Spleen (tissue), 7 donors: ENCODE data around the gene CDX2.

Experiments used
- POLR2A ChIP-seq, 3 donors: fragments of 450-650 bp; IDR thresholded peaks; one replicate each; pipeline ENCODE4 v1.5.1; 2017; ENCODE audit warnings: antibody characterized with exemption in 3 of 3, mild to moderate bottlenecking in 1 of 3
- POLR2AphosphoS5 ChIP-seq, 3 donors: sonication (generic); formaldehyde crosslinking; IDR thresholded peaks; one replicate each; pipeline ENCODE4 v1.5.1; 2017; ENCODE audit warnings: antibody characterized with exemption in 3 of 3
- TF ChIP-seq, protein P1 (sequence below), 11 experiments: fragments of 200-600 bp in 7 of 11; fragments of 450-650 bp in 4 of 11; sonication (generic) in 4 of 11; IDR thresholded peaks in 8 of 11; conservative IDR thresholded peaks in 3 of 11; 1 replicate in 7 of 11; 2 replicates in 4 of 11; pipeline versions ENCODE4 v1.4.0 to v1.8.0; 2016 to 2021; ENCODE audit warnings: antibody characterized with exemption in 11 of 11, inconsistent platforms in 4 of 11, mild to moderate bottlenecking in 1 of 11
- donor health status: DM: no; HTN: no; CAD: no; lungs with moderate emphysema.
- donor health status: DM: no; HTN: no; CAD: no.
- donor health status: DM: no; HTN: no; CAD: no.

DNA sequence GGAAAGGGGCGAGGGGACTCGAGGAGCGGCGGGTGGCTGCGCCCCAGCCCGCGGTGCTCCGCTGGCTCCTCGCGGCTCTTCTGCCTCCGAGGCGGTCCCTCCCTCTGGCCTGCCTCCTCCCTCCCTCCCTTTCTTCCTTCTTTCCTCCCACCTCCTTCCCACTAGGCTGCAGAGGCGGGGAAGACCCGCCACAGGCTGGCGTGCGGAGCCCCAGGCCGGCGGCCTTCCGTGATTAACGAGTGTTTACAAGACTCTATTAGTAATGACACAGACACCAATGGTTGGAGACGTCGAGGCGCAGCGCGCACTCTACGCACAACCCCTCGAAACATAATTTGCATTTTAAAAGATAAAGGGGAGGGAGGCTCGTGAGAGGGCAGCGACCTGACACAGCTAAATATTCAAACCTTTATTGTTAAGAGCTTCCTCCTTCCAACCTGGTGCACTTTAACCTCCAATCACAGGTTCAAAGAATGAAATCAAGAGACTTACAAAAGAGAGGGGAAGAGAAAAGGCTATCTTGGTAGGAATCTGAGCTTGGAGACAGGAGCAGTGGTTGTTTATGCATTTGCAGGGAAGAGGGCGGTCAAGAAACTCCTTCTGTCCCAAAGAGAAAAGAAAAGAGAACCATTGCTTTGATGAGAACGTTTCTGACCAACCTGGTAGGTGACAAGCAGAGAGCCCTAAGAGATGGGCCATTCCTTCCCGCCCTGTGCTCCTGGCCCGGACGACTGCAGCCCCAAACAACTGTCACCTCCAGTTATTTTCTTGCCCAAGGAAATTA lies at the start of gene CDX2:
- TF ChIP-seq POLR2A (IDR thresholded peaks at IDR 0.05), result no peak
- TF ChIP-seq, protein P1, sequence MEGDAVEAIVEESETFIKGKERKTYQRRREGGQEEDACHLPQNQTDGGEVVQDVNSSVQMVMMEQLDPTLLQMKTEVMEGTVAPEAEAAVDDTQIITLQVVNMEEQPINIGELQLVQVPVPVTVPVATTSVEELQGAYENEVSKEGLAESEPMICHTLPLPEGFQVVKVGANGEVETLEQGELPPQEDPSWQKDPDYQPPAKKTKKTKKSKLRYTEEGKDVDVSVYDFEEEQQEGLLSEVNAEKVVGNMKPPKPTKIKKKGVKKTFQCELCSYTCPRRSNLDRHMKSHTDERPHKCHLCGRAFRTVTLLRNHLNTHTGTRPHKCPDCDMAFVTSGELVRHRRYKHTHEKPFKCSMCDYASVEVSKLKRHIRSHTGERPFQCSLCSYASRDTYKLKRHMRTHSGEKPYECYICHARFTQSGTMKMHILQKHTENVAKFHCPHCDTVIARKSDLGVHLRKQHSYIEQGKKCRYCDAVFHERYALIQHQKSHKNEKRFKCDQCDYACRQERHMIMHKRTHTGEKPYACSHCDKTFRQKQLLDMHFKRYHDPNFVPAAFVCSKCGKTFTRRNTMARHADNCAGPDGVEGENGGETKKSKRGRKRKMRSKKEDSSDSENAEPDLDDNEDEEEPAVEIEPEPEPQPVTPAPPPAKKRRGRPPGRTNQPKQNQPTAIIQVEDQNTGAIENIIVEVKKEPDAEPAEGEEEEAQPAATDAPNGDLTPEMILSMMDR (IDR thresholded peaks at IDR 0.05 in 8 of 11, conservative IDR thresholded peaks at IDR 0.05 in 3 of 11), result no peak
- no peak for TF ChIP-seq POLR2AphosphoS5 (IDR thresholded peaks at IDR 0.05)
